Stimulated activated CD8-positive, alpha-beta memory T cell treated with anti-CD3 and anti-CD28 coated beads, Interleukin-7, amount 100 ng/mL, for 48 hours (primary cell): ENCODE measurements around the gene SF3B1.
"Not testable (repeated sequence)": the region's sequence is repeated elsewhere in the genome, so short reads cannot be mapped to it uniquely, and the experiment has no call there.

Experiments
- DNase-seq, 2 donors: peaks; one replicate each; pipeline ENCODE4 v3.0.0-alpha.2; 2020; ENCODE audit warnings: low read depth in 1 of 2; ENCODE audit errors: extremely low read depth in 1 of 2

The SF3B1 gene

GRCh38 chr2:197381641-197382040 is 53.2 kb downstream of the SF3B1 start:
- no peak for DNase-seq

GRCh38 chr2:197379918-197380309 is 54.9 kb downstream of the SF3B1 start:
- not testable (repeated sequence) for DNase-seq

GRCh38 chr2:197379308-197379917 is 55.4 kb downstream of the SF3B1 start:
- DNase-seq, result not testable (repeated sequence)

GRCh38 chr2:197378494-197379307 is 56.1 kb downstream of the SF3B1 start:
- peak in 1 of 2 donors; percentile 25 for DNase-seq

GRCh38 chr2:197378086-197378485 is 56.7 kb downstream of the SF3B1 start:
- DNase-seq, result no peak

- DNase-seq, result no peak
Observed at GRCh38 chr2:197377670-197378069, 57.2 kb downstream of the SF3B1 start.

GRCh38 chr2:197372592-197372991 is 62.2 kb downstream of the SF3B1 start:
- no peak for DNase-seq

- DNase-seq, result not testable (repeated sequence)
Observed at GRCh38 chr2:197370664-197371063, 64.2 kb downstream of the SF3B1 start.

GRCh38 chr2:197369933-197370320 is 64.9 kb downstream of the SF3B1 start:
- DNase-seq, result no peak

GRCh38 chr2:197369228-197369932 is 65.4 kb downstream of the SF3B1 start:
- DNase-seq, result no peak

- DNase-seq, result no peak
Observed at GRCh38 chr2:197368412-197368811, 66.4 kb downstream of the SF3B1 start.

- DNase-seq, result no peak
Observed at GRCh38 chr2:197363998-197364397, 70.8 kb downstream of the SF3B1 start.

GRCh38 chr2:197360744-197361156 is 74.1 kb downstream of the SF3B1 start:
- no peak for DNase-seq

- no peak for DNase-seq
Observed at GRCh38 chr2:197359859-197360258, 75.0 kb downstream of the SF3B1 start.

GRCh38 chr2:197358931-197359330 is 75.9 kb downstream of the SF3B1 start:
- DNase-seq, result no peak

GRCh38 chr2:197357986-197358385 is 76.8 kb downstream of the SF3B1 start:
- DNase-seq, result no peak

- DNase-seq, result no peak
Observed at GRCh38 chr2:197356136-197356535, 78.7 kb downstream of the SF3B1 start.

GRCh38 chr2:197354169-197354558 is 80.7 kb downstream of the SF3B1 start:
- DNase-seq, result no peak

- no peak for DNase-seq
Observed at GRCh38 chr2:197353393-197354168, 81.2 kb downstream of the SF3B1 start.

GRCh38 chr2:197349699-197350098 is 85.1 kb downstream of the SF3B1 start:
- DNase-seq, result no peak

GRCh38 chr2:197348721-197349360 is 86.0 kb downstream of the SF3B1 start:
- no peak for DNase-seq
